Fibroblast of villous mesenchyme (primary cell): ENCODE data around the gene NEUROG3. TPM values are rescaled to one million over a fixed set of nuclear protein-coding genes. Genes with fewer than 3 reads are reported as not detected.
"Not testable (repeated sequence)": the region's sequence is repeated elsewhere in the genome, so short reads cannot be mapped to it uniquely, and the experiment has no call there.

Source experiments
- DNase-seq: peaks from one replicate; pipeline ENCODE4 v3.0.0-alpha.2; 2010; ENCODE audit warnings: low read depth
- H3K4me3 ChIP-seq: 2 replicates; pipeline ENCODE4 v1.5.1; 2011; ENCODE audit warnings: low read depth, mild to moderate bottlenecking, low read length
- CTCF ChIP-seq: IDR thresholded peaks from 2 replicates; pipeline ENCODE4 v1.5.1; 2012; ENCODE audit warnings: low read depth, mild to moderate bottlenecking, low read length; ENCODE audit not compliant: insufficient read depth
- total RNA-seq: library from RNA; depleted of rRNA; stranded (reverse); fragments of >200 nt; gene quantifications from 2 replicates; pipeline ENCODE4 v1.2.3, GENCODE V29; 2012

NEUROG3 gene
- total RNA-seq, 1 donor: not detected

- TF ChIP-seq CTCF: no peak
- no peak overlapping the region for H3K4me3 ChIP-seq
- no peak for DNase-seq
These were observed 34.8 kb downstream of the NEUROG3 start for GRCh38 chr10:69538461-69538860.

- no peak for TF ChIP-seq CTCF
- no peak for DNase-seq
- H3K4me3 ChIP-seq: no peak overlapping the region
These were observed 35.8 kb downstream of the NEUROG3 start for GRCh38 chr10:69537449-69537848.

- H3K4me3 ChIP-seq, DNase-seq: not testable (repeated sequence)
These were observed 36.7 kb downstream of the NEUROG3 start for GRCh38 chr10:69536521-69536920.

- no peak for TF ChIP-seq CTCF
- no peak for DNase-seq
- H3K4me3 ChIP-seq: no peak overlapping the region
These were observed 39.6 kb downstream of the NEUROG3 start for GRCh38 chr10:69533658-69534057.

GRCh38 chr10:69527961-69528360 is 45.3 kb downstream of the NEUROG3 start:
- TF ChIP-seq CTCF: no peak
- DNase-seq: no peak
- no peak overlapping the region for H3K4me3 ChIP-seq

Other genes with a start within 250 kb of the NEUROG3 start
- under 0.01 TPM in 1 of 2 replicates, not detected in the other for gene TACR2, start 156.5 kb downstream of the NEUROG3 start, total RNA-seq
- 5.5 and 6.0 TPM in 2 replicates for gene TSPAN15, start 122.0 kb downstream of the NEUROG3 start, total RNA-seq
- not detected in 2 replicates for gene FAM241B, start 56.8 kb upstream of the NEUROG3 start, total RNA-seq
- 3.5 and 5.8 TPM in 2 replicates for gene COL13A1, start 228.5 kb upstream of the NEUROG3 start, total RNA-seq